MM.1S (cell line): Measurements from ENCODE around the gene GPR17.

Experiments
- EZH2 ChIP-seq: fragments of 300-600 bp; sonication (generic); optimal IDR thresholded peaks from 2 replicates; pipeline ENCODE3; 2017; ENCODE audit warnings: low read depth, mild to moderate bottlenecking, antibody characterized with exemption, low read length, mixed read lengths
- EZH2phosphoT487 ChIP-seq: fragments of 300-600 bp; sonication (generic); IDR thresholded peaks from 2 replicates; pipeline ENCODE4 v1.6.1; 2018; ENCODE audit warnings: antibody characterized with exemption, low read length

DNA sequence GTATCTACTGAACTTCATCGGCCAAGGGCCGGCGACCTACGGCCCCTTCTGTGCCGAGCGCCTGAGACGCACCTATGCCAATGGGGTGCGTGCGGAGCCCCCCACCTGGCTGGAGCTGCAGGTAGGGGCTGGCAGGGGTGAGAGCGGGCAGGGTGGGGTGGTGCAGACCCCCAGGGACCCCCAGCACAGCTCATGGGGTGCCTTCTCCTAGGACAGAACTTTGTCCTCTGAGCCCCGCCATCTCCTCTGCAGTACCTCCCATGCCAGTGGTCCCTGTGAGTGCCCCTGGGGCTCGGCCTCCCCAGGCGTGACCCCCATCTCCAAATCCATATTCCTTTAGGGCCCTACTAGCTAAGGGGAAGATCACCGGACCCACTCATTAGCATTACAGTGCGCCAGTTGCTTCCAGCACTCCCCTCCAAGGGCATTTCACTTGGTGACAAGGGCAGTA, 23.9 kb upstream of the GPR17 start:
- TF ChIP-seq EZH2phosphoT487 (no peak), EZH2 (no peak)
